ENCODE measurements around the gene RAB12.
A peak's percentile ranks its signal among the peaks of the same experiment; 100 is the strongest.

The RAB12 gene

DNA sequence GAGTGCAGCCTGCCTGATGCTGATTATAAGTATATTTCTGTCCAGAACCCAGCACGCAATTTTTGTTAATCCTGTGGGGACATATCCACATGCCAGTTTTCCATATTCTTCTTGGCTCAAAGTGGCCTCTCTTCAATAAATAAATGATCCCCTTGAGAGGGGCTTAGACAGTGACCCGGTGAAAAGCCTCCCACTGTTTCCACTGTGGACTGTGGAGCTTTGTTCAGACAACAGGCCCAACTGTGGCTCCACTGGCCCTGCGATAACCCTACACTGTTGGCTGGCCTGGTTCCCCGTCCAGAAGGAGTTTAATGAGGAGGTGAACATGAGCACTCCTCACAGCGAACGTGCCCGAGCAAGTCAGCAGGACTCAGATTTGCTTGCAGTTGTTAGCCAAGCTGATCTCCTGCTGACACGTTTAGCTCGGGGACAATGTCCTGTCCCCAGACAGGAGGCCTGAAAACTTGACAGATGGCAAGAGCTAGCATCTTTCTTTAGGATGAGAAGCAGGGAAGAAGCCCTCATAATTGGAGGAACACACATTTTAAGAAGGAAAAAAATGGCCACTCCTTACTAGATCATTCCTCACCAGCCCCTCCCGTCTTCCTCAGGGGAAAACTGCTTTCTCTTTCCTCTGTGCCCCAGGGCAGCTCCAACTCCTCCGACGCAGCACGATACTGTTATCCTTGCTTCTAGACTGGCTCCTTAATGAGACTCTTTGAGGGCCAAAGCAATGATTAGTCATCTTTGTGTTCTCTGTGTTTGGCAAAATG lies 76.1 kb downstream of the RAB12 start:
- DNase-seq (ENCODE audit: low spot score): peak; percentile 17

DNA sequence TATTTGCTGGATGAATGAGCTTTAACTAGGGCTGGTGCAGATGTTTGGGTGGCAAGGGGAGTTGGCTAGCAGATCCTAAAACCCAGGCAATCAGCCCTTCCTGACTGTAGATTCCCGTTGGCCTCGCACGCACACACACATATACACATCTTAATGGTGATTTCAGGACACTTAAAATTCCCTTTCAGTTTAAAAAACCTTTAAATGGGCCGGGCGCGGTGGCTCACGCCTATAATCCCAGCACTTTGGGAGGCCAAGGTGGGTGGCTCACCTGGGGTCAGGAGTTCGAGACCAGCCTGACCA lies 76.6 kb downstream of the RAB12 start:
- DNase-seq (ENCODE audit: low spot score): no peak

DNA sequence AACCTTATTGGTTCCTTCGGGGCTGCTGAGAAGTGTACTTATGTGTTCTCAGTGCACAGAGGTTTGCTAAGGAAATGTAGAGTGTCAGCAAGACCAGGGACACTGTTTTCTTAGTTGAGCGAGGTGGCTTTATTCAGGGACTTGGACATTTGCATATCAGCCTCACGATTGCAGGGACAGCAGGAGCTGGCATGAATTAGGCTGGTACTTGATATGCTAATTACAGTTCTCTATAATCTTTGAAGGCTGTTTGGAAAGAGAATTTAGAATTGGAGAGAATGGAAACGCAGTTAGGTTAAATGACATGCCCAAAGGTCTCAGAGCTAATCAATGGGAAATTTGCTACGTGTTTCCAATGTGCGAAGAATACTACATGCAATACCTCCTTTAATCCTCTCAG lies 77.4 kb downstream of the RAB12 start:
- no peak for DNase-seq (ENCODE audit: low spot score)

DNA sequence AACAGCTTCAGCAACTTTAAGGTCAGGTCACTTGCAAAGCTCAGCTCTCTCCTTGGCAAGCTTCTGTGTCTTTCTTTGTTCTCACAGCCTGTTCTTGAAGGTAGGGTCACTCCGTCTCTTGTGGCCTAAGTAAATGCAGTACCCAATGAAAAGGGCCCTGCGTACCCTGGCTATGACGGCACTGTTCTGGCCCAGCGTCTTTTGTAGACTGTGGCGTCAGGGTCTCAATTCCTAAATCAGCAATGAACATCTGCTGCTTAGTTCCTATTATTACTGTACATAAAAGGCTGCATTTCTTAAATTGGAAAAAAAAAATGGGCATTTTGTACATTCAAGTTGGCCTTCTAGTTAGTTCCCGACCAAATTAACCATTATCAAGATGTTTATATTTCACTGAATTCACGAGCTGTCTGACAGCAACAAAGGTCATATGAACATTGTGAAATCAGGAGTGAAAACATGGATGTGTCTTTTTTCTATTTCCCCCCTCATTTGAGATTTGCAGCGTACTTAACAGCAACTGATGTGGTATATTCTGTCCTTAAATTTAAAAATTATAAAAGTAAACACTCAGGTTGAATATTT lies 79.1 kb downstream of the RAB12 start:
- no peak for DNase-seq (ENCODE audit: low spot score)

DNA sequence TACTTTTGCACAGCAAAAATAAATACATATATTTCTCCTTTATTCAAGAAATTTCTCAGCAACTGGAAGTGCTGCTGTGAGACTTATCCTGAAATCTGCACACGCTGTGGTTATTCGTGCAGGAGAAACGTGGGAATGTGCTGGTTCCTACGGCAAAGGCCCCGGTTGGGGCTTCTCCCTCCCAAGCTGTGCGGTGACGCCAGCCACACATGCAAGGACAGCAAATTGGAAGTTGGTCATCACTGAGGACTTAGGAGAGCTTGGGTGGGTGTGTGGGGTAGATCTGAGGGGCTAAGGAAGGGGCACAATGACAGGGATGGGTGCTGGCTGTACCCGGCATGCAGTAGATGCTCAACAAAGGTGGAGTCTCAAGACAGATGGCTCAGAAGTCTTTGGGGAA lies 79.6 kb downstream of the RAB12 start:
- DNase-seq (ENCODE audit: low spot score): no peak

Measured in iPS-NIHi11 (cell line).